ENCODE results near the gene STK25. TPM values are rescaled to one million over a fixed set of nuclear protein-coding genes. Genes with fewer than 3 reads are reported as not detected.

Gene STK25
- total RNA-seq: 82.4 TPM

GRCh38 chr2:241508240-241509154, at the start of gene STK25:
STK25 (minus strand) TSS chr2:241508584; CDS start chr2:241508035, 549 bp downstream.
- ATAC-seq: peak; percentile 96

- no peak for ATAC-seq
These were observed 48.4 kb upstream of the STK25 start for GRCh38 chr2:241556746-241557145.

GRCh38 chr2:241555711-241556110, 47.3 kb upstream of the STK25 start:
- ATAC-seq: peak; percentile 43

DNA sequence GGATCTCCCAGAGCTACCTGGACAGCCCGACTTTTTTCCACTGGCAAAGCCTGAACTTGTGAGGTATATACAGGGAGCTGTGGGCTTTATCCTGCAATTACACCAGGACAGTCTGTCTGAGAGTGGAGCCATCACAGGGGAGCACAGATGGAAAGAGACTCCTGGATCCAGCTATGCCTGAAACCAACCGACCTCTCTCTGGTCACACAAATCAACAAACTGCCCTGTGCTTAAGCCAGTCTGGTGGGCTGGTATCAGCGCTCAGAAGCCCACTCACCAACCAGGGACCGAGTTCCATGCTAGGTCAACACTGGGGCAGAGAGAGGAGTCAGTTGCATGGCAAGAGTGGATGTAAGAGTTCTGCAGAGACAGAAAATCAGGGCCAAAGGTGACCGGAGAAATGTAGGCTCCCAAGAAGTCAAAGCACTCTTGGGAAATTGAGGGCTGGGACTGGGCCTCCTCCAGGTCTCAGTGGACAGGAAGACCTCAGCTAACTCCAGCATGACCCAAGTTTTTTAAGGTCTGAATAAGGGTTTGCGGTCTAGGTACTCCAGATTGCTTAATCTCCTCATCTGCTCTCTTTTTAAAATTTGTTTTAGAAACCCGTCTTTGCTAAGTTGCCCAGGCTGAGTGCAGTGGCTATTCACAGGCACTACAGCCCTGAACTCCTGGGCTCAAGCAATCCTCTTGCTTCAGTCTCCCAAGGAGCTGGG, 46.4 kb upstream of the STK25 start:
- no peak for ATAC-seq

GRCh38 chr2:241553981-241554380, 45.6 kb upstream of the STK25 start:
- no peak for ATAC-seq

DNA sequence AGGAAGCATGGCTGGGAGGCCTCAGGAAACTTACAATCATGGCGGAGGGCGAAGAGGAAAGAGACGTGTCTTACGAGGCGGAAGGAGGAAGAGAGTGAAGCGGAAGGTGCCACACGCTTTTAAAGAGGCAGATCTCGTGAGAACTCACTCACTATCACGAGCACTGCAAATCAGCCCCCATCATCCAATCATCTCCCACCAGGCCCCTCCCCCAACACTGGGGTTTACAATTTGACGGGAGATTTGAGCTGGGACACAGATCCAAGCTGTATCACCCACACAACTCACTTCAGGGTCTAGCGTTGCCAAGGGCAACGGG, 45.1 kb upstream of the STK25 start:
- ATAC-seq: no peak

- ATAC-seq: peak; percentile 73
These were observed 43.8 kb upstream of the STK25 start for GRCh38 chr2:241551998-241552737.

DNA sequence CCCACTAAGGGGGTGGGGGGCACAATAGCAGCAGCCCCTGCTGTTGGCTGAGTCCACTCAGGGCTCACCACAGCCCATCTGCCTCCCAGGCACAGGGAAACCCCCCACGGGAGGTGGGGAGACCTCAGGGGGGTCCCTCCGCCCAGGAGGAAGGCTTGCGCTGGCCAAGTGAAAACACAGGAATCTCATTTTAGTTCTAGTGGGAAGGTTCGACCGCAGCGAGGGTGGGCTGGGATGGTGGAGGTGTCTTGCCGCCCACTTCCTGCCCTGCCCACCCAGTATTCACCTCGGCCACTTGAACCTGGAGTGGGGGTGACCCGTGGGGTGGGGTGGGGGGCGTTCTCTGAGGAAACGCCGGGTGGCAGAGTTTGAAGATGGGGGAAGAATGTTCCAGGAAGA, 43.2 kb upstream of the STK25 start:
- no peak for ATAC-seq

- no peak for ATAC-seq
These were observed 42.5 kb upstream of the STK25 start for GRCh38 chr2:241550616-241551580.

GRCh38 chr2:241548451-241548835, 40.1 kb upstream of the STK25 start:
- no peak for ATAC-seq

- ATAC-seq: no peak
These were observed 39.5 kb upstream of the STK25 start for GRCh38 chr2:241547781-241548450.

DNA sequence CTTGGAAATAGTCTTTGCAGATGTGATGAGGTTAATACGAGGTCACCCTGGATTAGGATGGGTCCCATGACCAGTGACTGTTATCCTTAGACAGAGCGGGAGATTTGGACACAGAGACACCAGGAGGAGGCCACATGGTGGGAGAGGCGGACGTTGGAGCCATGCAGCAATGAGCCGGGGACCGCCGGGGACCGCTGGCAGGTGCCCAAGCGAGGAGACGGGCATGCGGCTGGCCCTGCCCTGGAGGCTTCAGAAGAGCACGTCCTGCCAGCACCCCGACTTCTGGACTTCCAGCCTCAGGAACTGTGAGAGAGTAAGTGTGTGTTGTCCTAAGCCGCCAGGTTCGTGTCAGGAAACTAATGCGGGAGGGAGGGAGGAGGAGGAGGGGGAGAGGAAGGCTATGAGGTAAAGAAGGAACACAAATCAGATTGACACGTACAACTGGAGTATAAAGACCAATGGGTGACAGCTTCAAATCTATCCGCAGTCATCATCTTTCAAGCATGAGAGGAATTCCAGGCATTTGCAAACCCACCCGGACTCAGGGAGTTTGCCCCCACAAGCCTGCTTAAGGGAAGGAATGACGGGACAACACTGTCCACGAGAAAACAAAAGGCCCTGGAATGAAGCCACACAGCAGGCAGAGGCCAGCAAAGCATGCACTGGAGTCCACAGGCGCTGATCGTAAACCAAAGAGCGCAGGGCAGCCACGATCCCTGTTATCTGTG, 38.6 kb upstream of the STK25 start:
- peak; percentile 5 for ATAC-seq

DNA sequence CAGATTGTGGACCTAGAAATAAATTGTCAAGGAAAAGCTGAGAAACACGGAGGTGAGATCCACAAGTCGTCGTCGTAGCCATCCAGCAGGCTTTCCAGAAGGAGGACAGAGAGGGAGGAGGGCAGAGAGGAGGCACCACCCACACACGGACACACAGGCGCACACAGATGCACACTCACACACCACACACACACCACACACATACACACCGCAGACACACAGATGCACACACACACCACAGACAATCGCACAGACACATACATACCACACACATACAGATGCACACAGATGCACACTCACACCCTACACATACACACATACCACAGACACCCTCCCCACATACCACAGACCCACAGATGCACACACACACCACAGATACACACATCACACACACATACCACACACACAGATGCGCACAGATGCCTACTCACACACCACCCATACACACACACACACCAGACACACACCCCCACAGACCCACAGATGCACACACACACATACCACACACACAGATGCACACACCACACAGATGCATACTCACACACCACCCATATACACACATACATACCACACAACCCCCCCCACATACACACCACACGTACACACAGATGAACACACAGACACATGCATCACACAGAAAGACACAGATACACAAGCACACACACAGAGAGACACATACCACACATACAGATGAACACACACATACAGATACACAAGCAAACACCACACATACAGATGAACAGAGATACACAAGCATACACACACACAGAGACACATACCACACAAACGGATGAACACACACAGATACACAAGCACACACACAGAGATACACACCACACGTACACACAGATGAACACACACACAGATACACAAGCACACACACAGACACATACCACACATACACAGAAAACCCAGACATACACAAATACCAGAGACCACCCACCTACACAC, 37.4 kb upstream of the STK25 start:
- no peak for ATAC-seq

GRCh38 chr2:241545106-241545505, 36.7 kb upstream of the STK25 start:
- no peak for ATAC-seq

- no peak for ATAC-seq
These were observed 33.9 kb upstream of the STK25 start for GRCh38 chr2:241542278-241542605.

DNA sequence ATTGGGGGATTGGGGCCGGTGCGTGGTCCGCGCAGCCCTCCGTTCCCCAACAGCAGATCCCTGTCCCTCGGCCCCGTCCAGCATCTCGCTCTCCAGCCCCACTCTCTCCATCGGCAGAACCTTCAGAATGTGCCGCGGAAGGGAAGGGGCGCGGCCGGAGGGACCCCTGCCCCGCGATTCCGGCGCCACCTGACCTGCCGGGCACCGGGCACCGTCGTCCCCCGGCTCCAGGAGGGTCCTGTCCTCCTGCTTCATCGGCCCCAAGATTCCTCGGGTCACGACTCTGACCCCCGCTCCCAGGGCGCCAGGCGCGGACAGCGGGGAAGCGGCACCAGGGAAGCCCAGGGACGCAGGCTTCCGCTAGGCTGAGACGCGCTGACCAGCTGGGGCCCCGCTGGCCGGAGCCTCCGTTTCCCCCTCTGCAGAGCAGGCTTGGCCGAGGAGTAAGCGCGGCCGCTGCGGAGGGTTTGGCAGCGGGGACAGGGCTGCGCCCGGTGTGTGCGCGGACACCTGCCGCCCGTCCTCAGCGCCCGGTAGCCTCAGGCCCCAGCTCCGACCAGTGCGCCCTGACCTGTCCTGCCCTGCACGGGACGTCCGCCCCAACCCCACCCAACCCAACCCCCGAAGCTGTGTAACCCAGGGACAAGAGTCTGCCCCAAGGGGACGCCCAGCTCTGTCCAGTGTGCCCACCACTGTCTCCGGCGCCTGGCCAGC, 33.3 kb upstream of the STK25 start:
- no peak for ATAC-seq

- peak; percentile 97 for ATAC-seq
These were observed 32.6 kb upstream of the STK25 start for GRCh38 chr2:241540771-241541561.

GRCh38 chr2:241540401-241540770, 32.0 kb upstream of the STK25 start:
- peak; percentile 54 for ATAC-seq
